Right atrium auricular region (tissue), 2 donors: ENCODE data around the gene JAKMIP2. TPM values are rescaled to one million over a fixed set of nuclear protein-coding genes. Genes with fewer than 3 reads are reported as not detected.

Experiments
- DNase-seq: peaks from one replicate; pipeline ENCODE4 v3.0.0-alpha.2; 2019; ENCODE audit warnings: low spot score
- H3K27ac ChIP-seq, 2 donors: fragments of 200-600 bp; sonication (generic); 1 replicate in 1 of 2; 2 replicates in 1 of 2; pipeline ENCODE4 v1.5.1; 2016 to 2019
- H3K27me3 ChIP-seq, 2 donors: fragments of 200-600 bp; sonication (generic); one replicate each; pipeline versions ENCODE4 v1.5.1 to v1.6.0; 2017 to 2019
- H3K36me3 ChIP-seq: fragments of 200-600 bp; sonication (generic); one replicate; pipeline ENCODE4 v1.5.1; 2016
- H3K4me1 ChIP-seq, 2 donors: fragments of 200-600 bp; sonication (generic); one replicate each; pipeline versions ENCODE4 v1.5.1 to v1.6.0; 2017 to 2019
- H3K4me3 ChIP-seq, 2 donors: fragments of 200-600 bp; sonication (generic); 1 replicate in 1 of 2; 2 replicates in 1 of 2; pipeline ENCODE4 v1.5.1; 2017 to 2019; ENCODE audit warnings: mild to moderate bottlenecking in 1 of 2, moderate library complexity in 1 of 2
- H3K9me3 ChIP-seq, 2 donors: fragments of 200-600 bp; sonication (generic); one replicate each; pipeline ENCODE4 v1.5.1; 2019
- CTCF ChIP-seq, 2 donors: fragments of 200-600 bp; sonication (generic); IDR thresholded peaks; one replicate each; pipeline ENCODE4 v1.5.1; 2019; ENCODE audit warnings: antibody characterized with exemption in 2 of 2
- total RNA-seq, 2 donors: library from RNA; depleted of rRNA; stranded (reverse); fragments of >200 nt; gene quantifications; one replicate each; pipeline ENCODE4 v1.1.0, GENCODE V29; 2016

The JAKMIP2 gene
- total RNA-seq, 2 donors from 2014 or later = 0.16 to 0.33 TPM

- H3K4me3 ChIP-seq = no peak overlapping the region
- no peaks in the 10 kb centered on the region for H3K4me1 ChIP-seq
- no peak for DNase-seq
- H3K36me3 ChIP-seq = no peaks in the 10 kb centered on the region
- no peaks in the 10 kb centered on the region for H3K9me3 ChIP-seq
- H3K27me3 ChIP-seq = no peaks in the 10 kb centered on the region
- TF ChIP-seq CTCF (IDR thresholded peaks at IDR 0.05) = no peak
- no peak overlapping the region for H3K27ac ChIP-seq
Observed at GRCh38 chr5:147675168-147675567, 107.4 kb downstream of the JAKMIP2 start.

GRCh38 chr5:147674411-147674810 lies 108.1 kb downstream of the JAKMIP2 start:
- no peaks in the 10 kb centered on the region for H3K4me1 ChIP-seq
- no peak overlapping the region for H3K27ac ChIP-seq
- H3K27me3 ChIP-seq = no peaks in the 10 kb centered on the region
- H3K36me3 ChIP-seq = no peaks in the 10 kb centered on the region
- DNase-seq = no peak
- H3K9me3 ChIP-seq = no peaks in the 10 kb centered on the region
- TF ChIP-seq CTCF (IDR thresholded peaks at IDR 0.05) = no peak
- no peak overlapping the region for H3K4me3 ChIP-seq

GRCh38 chr5:147673791-147674190 lies 108.7 kb downstream of the JAKMIP2 start:
- Histone ChIP-seq H3K9me3 (no peaks in the 10 kb centered on the region), H3K4me3 (no peak overlapping the region), H3K27me3 (no peaks in the 10 kb centered on the region), H3K36me3 (no peaks in the 10 kb centered on the region), H3K27ac (no peak overlapping the region), H3K4me1 (no peaks in the 10 kb centered on the region)
- TF ChIP-seq CTCF (IDR thresholded peaks at IDR 0.05) = no peak
- no peak for DNase-seq

DNA sequence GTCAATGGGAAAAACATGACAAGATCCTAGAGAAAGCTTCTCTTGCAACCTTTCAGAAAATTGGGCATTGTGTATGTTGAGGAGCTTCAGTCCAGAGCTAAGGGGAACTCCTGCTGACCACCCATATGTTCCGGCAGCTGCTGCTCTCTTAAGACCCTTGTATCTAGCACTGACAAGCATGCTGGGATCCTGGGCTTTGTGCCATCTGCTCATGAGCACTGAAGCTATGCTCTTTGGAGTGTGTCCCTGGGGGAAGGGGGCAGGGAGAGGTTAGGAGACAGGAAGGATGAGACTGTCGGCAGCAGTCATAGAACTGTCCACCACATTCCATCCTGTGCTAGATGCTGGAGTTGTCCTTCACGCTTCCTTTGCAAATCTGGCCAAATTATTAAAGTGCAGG lies 109.3 kb downstream of the JAKMIP2 start:
- H3K27me3 ChIP-seq = no peaks in the 10 kb centered on the region
- no peak for DNase-seq
- no peak for TF ChIP-seq CTCF (IDR thresholded peaks at IDR 0.05)

GRCh38 chr5:147671365-147671764 lies 111.2 kb downstream of the JAKMIP2 start:
- Histone ChIP-seq H3K9me3 (no peaks in the 10 kb centered on the region), H3K27ac (no peak overlapping the region), H3K27me3 (no peaks in the 10 kb centered on the region), H3K4me1 (no peaks in the 10 kb centered on the region), H3K4me3 (no peak overlapping the region), H3K36me3 (no peaks in the 10 kb centered on the region)
- no peak for TF ChIP-seq CTCF (IDR thresholded peaks at IDR 0.05)
- DNase-seq = no peak

More for the DNA sequence above, 109.3 kb downstream of the JAKMIP2 start:
- no peak overlapping the region for H3K27ac ChIP-seq
- no peaks in the 10 kb centered on the region for H3K4me1 ChIP-seq
- H3K9me3 ChIP-seq = no peaks in the 10 kb centered on the region
- H3K4me3 ChIP-seq = no peak overlapping the region
- H3K36me3 ChIP-seq = no peaks in the 10 kb centered on the region

- TF ChIP-seq CTCF (IDR thresholded peaks at IDR 0.05) = no peak
- Histone ChIP-seq H3K27me3 (no peaks in the 10 kb centered on the region), H3K4me3 (no peak overlapping the region), H3K36me3 (no peaks in the 10 kb centered on the region), H3K4me1 (no peaks in the 10 kb centered on the region), H3K27ac (no peak overlapping the region), H3K9me3 (no peaks in the 10 kb centered on the region)
- no peak for DNase-seq
Observed at GRCh38 chr5:147670815-147671214, 111.7 kb downstream of the JAKMIP2 start.
